CD8-positive, alpha-beta memory T cell (primary cell): Measurements from ENCODE around the gene GLIPR1. TPM values are rescaled to one million over a fixed set of nuclear protein-coding genes. Genes with fewer than 3 reads are reported as not detected.
"Not testable (repeated sequence)": the region's sequence is repeated elsewhere in the genome, so short reads cannot be mapped to it uniquely, and the experiment has no call there.

ENCODE experiments used
- CTCF ChIA-PET: fragments of 350-600 bp; sonication (Branson Sonifier 250); formaldehyde crosslinking; loops from one replicate; lab custom pipeline; 2021; ENCODE audit warnings: antibody characterized with exemption; lab: Charles Lee
- POLR2A ChIA-PET: fragments of 350-600 bp; sonication (Branson Sonifier 250); formaldehyde crosslinking; loops from one replicate; lab custom pipeline; 2021; ENCODE audit warnings: antibody characterized with exemption; lab: Charles Lee
- DNase-seq, 5 donors: peaks; one replicate each; pipeline versions ENCODE4 v3.0.0 to v3.0.0-alpha.2; 2020 to 2022; ENCODE audit warnings: mixed read lengths in 1 of 5
- H3K27ac ChIP-seq: one replicate; pipeline ENCODE4 v1.7.0; 2013; ENCODE audit warnings: low read depth, mild to moderate bottlenecking, low read length, moderate library complexity
- H3K27me3 ChIP-seq: 2 replicates; pipeline ENCODE4 v1.7.0; 2013; ENCODE audit warnings: low read length, mild to moderate bottlenecking; ENCODE audit not compliant: insufficient read depth, poor library complexity, severe bottlenecking
- H3K36me3 ChIP-seq: 2 replicates; pipeline ENCODE4 v1.7.0; 2013; ENCODE audit warnings: mild to moderate bottlenecking, low read length, moderate library complexity; ENCODE audit not compliant: insufficient read depth
- H3K4me1 ChIP-seq: 2 replicates; pipeline ENCODE4 v1.7.0; 2013; ENCODE audit warnings: mild to moderate bottlenecking, low read length, moderate library complexity; ENCODE audit not compliant: insufficient read depth
- H3K4me3 ChIP-seq: 2 replicates; pipeline ENCODE4 v1.7.0; 2013; ENCODE audit warnings: mild to moderate bottlenecking, low read length
- H3K9me3 ChIP-seq: 2 replicates; pipeline ENCODE4 v1.7.0; 2013; ENCODE audit warnings: mild to moderate bottlenecking, low read length
- H3K27ac Mint-ChIP-seq, 8 donors: one replicate each; pipeline ENCODE4 v1.8.0; 2020 to 2021; ENCODE audit warnings: mixed read lengths in 8 of 8, mild to moderate bottlenecking in 6 of 8, inconsistent platforms in 3 of 8, moderate library complexity in 3 of 8
- H3K27me3 Mint-ChIP-seq, 2 donors: one replicate each; pipeline ENCODE4 v1.8.0; 2020 to 2021; ENCODE audit warnings: mixed read lengths in 2 of 2, mild to moderate bottlenecking in 1 of 2, moderate library complexity in 1 of 2
- H3K36me3 Mint-ChIP-seq, 3 donors: one replicate each; pipeline ENCODE4 v1.8.0; 2020 to 2021; ENCODE audit warnings: mixed read lengths in 3 of 3, inconsistent platforms in 1 of 3, mild to moderate bottlenecking in 1 of 3
- H3K4me1 Mint-ChIP-seq, 3 donors: one replicate each; pipeline ENCODE4 v1.8.0; 2020 to 2021; ENCODE audit warnings: mixed read lengths in 3 of 3, inconsistent platforms in 1 of 3, mild to moderate bottlenecking in 1 of 3
- H3K4me3 Mint-ChIP-seq, 7 donors: one replicate each; pipeline ENCODE4 v1.8.0; 2020 to 2021; ENCODE audit warnings: mixed read lengths in 7 of 7, mild to moderate bottlenecking in 6 of 7, moderate library complexity in 4 of 7, inconsistent platforms in 2 of 7
- H3K9me3 Mint-ChIP-seq, 5 donors: one replicate each; pipeline ENCODE4 v1.8.0; 2020 to 2022; ENCODE audit warnings: mixed read lengths in 5 of 5, mild to moderate bottlenecking in 3 of 5, moderate library complexity in 2 of 5, inconsistent platforms in 1 of 5
- polyA plus RNA-seq: library from polyadenylated mRNA; unstranded; fragments of 300-500 nt; fragmentation: Illumina TruSeq; gene quantifications from one replicate; pipeline ENCODE4 v1.2.3, GENCODE V29; 2021
- total RNA-seq, 2 experiments: library from RNA; stranded (reverse); gene quantifications; one replicate each; pipeline ENCODE4 v1.2.3, GENCODE V29; 2021

Gene GLIPR1
- total and polyA plus RNA-seq, 3 experiments from 2014 or later = 22.2 to 202 (median 22.8) TPM

GRCh38 chr12:75442454-75442853 is 38.1 kb upstream of the GLIPR1 start:
- H3K27ac Mint-ChIP-seq, H3K36me3 Mint-ChIP-seq, H3K36me3 ChIP-seq, H3K4me3 Mint-ChIP-seq, H3K27ac ChIP-seq, CTCF ChIA-PET, H3K27me3 ChIP-seq, H3K4me1 ChIP-seq, DNase-seq, H3K4me3 ChIP-seq, H3K9me3 Mint-ChIP-seq, H3K27me3 Mint-ChIP-seq, H3K9me3 ChIP-seq: not testable (repeated sequence)
- POLR2A ChIA-PET = interaction anchor here (0.7 kb wide), 1 partner anchor 54 kb away, joined by 3 read pairs; no protein-coding TSS in a partner anchor
- peaks cover 4 to 13% (median 8%) of the 10 kb centered on the region in 3 donors for H3K4me1 Mint-ChIP-seq

GRCh38 chr12:75443709-75444108 is 36.8 kb upstream of the GLIPR1 start:
- H3K4me3 ChIP-seq = no peak overlapping the region
- no peak overlapping the region for H3K27ac Mint-ChIP-seq
- H3K4me3 Mint-ChIP-seq = no peak overlapping the region
- DNase-seq = no peak
- no peaks in the 10 kb centered on the region for H3K9me3 ChIP-seq
- ChIA-PET POLR2A (no interaction called here), CTCF (no interaction called here)
- H3K36me3 ChIP-seq = no peaks in the 10 kb centered on the region
- H3K4me1 ChIP-seq = no peaks in the 10 kb centered on the region
- peaks cover 0 to 4% (median 4%) of the 10 kb centered on the region in 3 donors for H3K4me1 Mint-ChIP-seq
- H3K27me3 ChIP-seq = no peaks in the 10 kb centered on the region
- H3K9me3 Mint-ChIP-seq = peaks cover 0 to 5% (median 2%) of the 10 kb centered on the region in 5 donors
- H3K36me3 Mint-ChIP-seq = peaks cover 0 to 7% (median 4%) of the 10 kb centered on the region in 3 donors
- peaks cover 0 to 4% of the 10 kb centered on the region in 2 donors for H3K27me3 Mint-ChIP-seq
- H3K27ac ChIP-seq = no peak overlapping the region

- no peak for DNase-seq
- H3K4me3 ChIP-seq = no peak overlapping the region
- Mint-ChIP-seq H3K9me3 (peaks cover 0 to 5% (median 2%) of the 10 kb centered on the region in 5 donors), H3K27me3 (peaks cover 0 to 4% of the 10 kb centered on the region in 2 donors), H3K36me3 (peaks cover 0 to 7% (median 4%) of the 10 kb centered on the region in 3 donors), H3K4me1 (no peaks in the 10 kb centered on the region), H3K4me3 (no peak overlapping the region), H3K27ac (peak overlapping the region in 1 of 8 donors; percentile 50)
- H3K27ac ChIP-seq = no peak overlapping the region
- CTCF ChIA-PET = no interaction called here
- no peaks in the 10 kb centered on the region for H3K4me1 ChIP-seq
- H3K9me3 ChIP-seq = no peaks in the 10 kb centered on the region
- POLR2A ChIA-PET = interaction anchor here (0.5 kb wide), 1 partner anchor 9 kb away, joined by 5 read pairs; no protein-coding TSS in a partner anchor
- H3K36me3 ChIP-seq = no peaks in the 10 kb centered on the region
- H3K27me3 ChIP-seq = no peaks in the 10 kb centered on the region
Measured at GRCh38 chr12:75444429-75445136, 36.0 kb upstream of the GLIPR1 start.

GRCh38 chr12:75445137-75445507 is 35.4 kb upstream of the GLIPR1 start:
- H3K4me3 ChIP-seq, POLR2A ChIA-PET, H3K27me3 ChIP-seq, H3K27ac ChIP-seq, H3K4me1 ChIP-seq, H3K36me3 ChIP-seq, H3K9me3 Mint-ChIP-seq, H3K4me1 Mint-ChIP-seq, CTCF ChIA-PET, DNase-seq, H3K36me3 Mint-ChIP-seq, H3K4me3 Mint-ChIP-seq, H3K9me3 ChIP-seq, H3K27me3 Mint-ChIP-seq, H3K27ac Mint-ChIP-seq: not testable (repeated sequence)

GRCh38 chr12:75446857-75447256 is 33.7 kb upstream of the GLIPR1 start:
- Histone ChIP-seq H3K27ac (no peak overlapping the region), H3K9me3 (no peaks in the 10 kb centered on the region), H3K27me3 (no peaks in the 10 kb centered on the region), H3K36me3 (no peaks in the 10 kb centered on the region), H3K4me3 (no peak overlapping the region), H3K4me1 (no peaks in the 10 kb centered on the region)
- Mint-ChIP-seq H3K27ac (no peak overlapping the region), H3K4me3 (no peak overlapping the region), H3K4me1 (peaks cover 0 to 3% (median 0%) of the 10 kb centered on the region in 3 donors), H3K36me3 (no peaks in the 10 kb centered on the region), H3K27me3 (no peaks in the 10 kb centered on the region), H3K9me3 (no peaks in the 10 kb centered on the region)
- no peak for DNase-seq
- CTCF ChIA-PET = interaction anchor here (1.1 to 2.5 kb wide), 3 partner anchors 8 to 58 kb away, joined by 3 to 10 read pairs (median 6); no protein-coding TSS in a partner anchor
- POLR2A ChIA-PET = no interaction called here

GRCh38 chr12:75447691-75448393 is 32.7 kb upstream of the GLIPR1 start:
- Mint-ChIP-seq H3K36me3 (no peaks in the 10 kb centered on the region), H3K4me1 (peaks cover 0 to 5% (median 0%) of the 10 kb centered on the region in 3 donors)

GRCh38 chr12:75452675-75453330 is 27.8 kb upstream of the GLIPR1 start:
- Histone ChIP-seq H3K27me3 (no peaks in the 10 kb centered on the region), H3K9me3 (no peaks in the 10 kb centered on the region), H3K4me1 (peaks cover 13% of the 10 kb centered on the region), H3K36me3 (no peaks in the 10 kb centered on the region), H3K27ac (no peak overlapping the region), H3K4me3 (no peak overlapping the region)
- H3K27ac Mint-ChIP-seq = no peak overlapping the region
- no peaks in the 10 kb centered on the region for H3K27me3 Mint-ChIP-seq
- H3K4me1 Mint-ChIP-seq = peaks cover 21 to 27% (median 23%) of the 10 kb centered on the region in 3 donors
- peaks cover 0 to 3% (median 2%) of the 10 kb centered on the region in 5 donors for H3K9me3 Mint-ChIP-seq
- no peaks in the 10 kb centered on the region for H3K36me3 Mint-ChIP-seq
- H3K4me3 Mint-ChIP-seq = no peak overlapping the region
- ChIA-PET CTCF (interaction anchor here (1.2 kb wide), 2 partner anchors 31 to 32 kb away, joined by 4 read pairs; no protein-coding TSS in a partner anchor), POLR2A (no interaction called here)
- DNase-seq = no peak

More at GRCh38 chr12:75447691-75448393, 32.7 kb upstream of the GLIPR1 start:
- Mint-ChIP-seq H3K27me3 (no peaks in the 10 kb centered on the region), H3K4me3 (no peak overlapping the region), H3K27ac (no peak overlapping the region), H3K9me3 (no peaks in the 10 kb centered on the region)
- no peak for DNase-seq
- Histone ChIP-seq H3K27ac (no peak overlapping the region), H3K27me3 (no peaks in the 10 kb centered on the region), H3K36me3 (no peaks in the 10 kb centered on the region), H3K4me3 (no peak overlapping the region), H3K4me1 (no peaks in the 10 kb centered on the region), H3K9me3 (no peaks in the 10 kb centered on the region)
- CTCF ChIA-PET = interaction anchor here (2.5 kb wide), 1 partner anchor 10 kb away, joined by 10 read pairs; no protein-coding TSS in a partner anchor
- POLR2A ChIA-PET = no interaction called here
